Liver (tissue), 9 donors: Measurements from ENCODE around the gene PEMT. TPM values are rescaled to one million over a fixed set of nuclear protein-coding genes. Genes with fewer than 3 reads are reported as not detected.

ENCODE experiments used
- DNase-seq: peaks from one replicate; pipeline ENCODE4 v3.0.0-alpha.2; 2017; ENCODE audit warnings: low spot score
- H3K27ac ChIP-seq, 2 donors: one replicate each; pipeline ENCODE4 v1.7.0; 2013; ENCODE audit warnings: inconsistent platforms in 2 of 2, low read length in 2 of 2, control low read depth in 1 of 2, low read depth in 1 of 2, mild to moderate bottlenecking in 1 of 2
- H3K27me3 ChIP-seq, 4 donors: one replicate each; pipeline versions ENCODE4 v1.6.1 to v1.7.0; 2013; ENCODE audit warnings: low read length in 3 of 4, inconsistent platforms in 1 of 4, mild to moderate bottlenecking in 1 of 4, moderate library complexity in 1 of 4; ENCODE audit not compliant: control insufficient read depth in 4 of 4, insufficient read depth in 4 of 4
- H3K36me3 ChIP-seq, 4 donors: one replicate each; pipeline versions ENCODE4 v1.6.1 to v1.7.0; 2013; ENCODE audit warnings: low read length in 3 of 4, mild to moderate bottlenecking in 3 of 4, low read depth in 1 of 4, moderate library complexity in 1 of 4; ENCODE audit not compliant: control insufficient read depth in 4 of 4, insufficient read depth in 3 of 4
- H3K4me1 ChIP-seq, 4 donors: one replicate each; pipeline versions ENCODE4 v1.6.1 to v1.7.0; 2013; ENCODE audit warnings: low read length in 3 of 4, mild to moderate bottlenecking in 3 of 4, moderate library complexity in 1 of 4; ENCODE audit not compliant: control insufficient read depth in 4 of 4, insufficient read depth in 4 of 4
- H3K4me3 ChIP-seq, 3 donors: one replicate each; pipeline versions ENCODE4 v1.6.1 to v1.7.0; 2013; ENCODE audit warnings: low read length in 3 of 3, control low read depth in 1 of 3, low read depth in 1 of 3, mild to moderate bottlenecking in 1 of 3
- H3K9ac ChIP-seq, 2 donors: one replicate each; pipeline ENCODE4 v1.7.0; 2013; ENCODE audit warnings: low read length in 2 of 2, mild to moderate bottlenecking in 2 of 2, moderate library complexity in 2 of 2, control low read depth in 1 of 2, low read depth in 1 of 2
- H3K9me3 ChIP-seq, 4 donors: one replicate each; pipeline versions ENCODE4 v1.6.1 to v1.7.0; 2013; ENCODE audit warnings: low read length in 3 of 4; ENCODE audit not compliant: control insufficient read depth in 4 of 4
- HNF4A ChIP-seq, 2 donors: conservative IDR thresholded peaks; 2 replicates each; pipeline ENCODE4 v1.6.1; 2016; ENCODE audit warnings: antibody characterized with exemption in 2 of 2, mild to moderate bottlenecking in 2 of 2
- HNF4G ChIP-seq: IDR thresholded peaks from 2 replicates; pipeline ENCODE4 v1.6.1; 2016; ENCODE audit warnings: antibody characterized with exemption
- JUND ChIP-seq, 2 donors: IDR thresholded peaks; 2 replicates each; pipeline ENCODE4 v1.6.1; 2016; ENCODE audit warnings: antibody characterized with exemption in 2 of 2
- NR2F2 ChIP-seq: IDR thresholded peaks from 2 replicates; pipeline ENCODE4 v1.6.1; 2016; ENCODE audit warnings: antibody characterized with exemption
- RXRA ChIP-seq, 2 donors: IDR thresholded peaks; 2 replicates each; pipeline ENCODE4 v1.6.1; 2017 to 2018; ENCODE audit warnings: antibody characterized with exemption in 2 of 2, mild to moderate bottlenecking in 1 of 2
- SP1 ChIP-seq: IDR thresholded peaks from 2 replicates; pipeline ENCODE4 v1.6.1; 2018; ENCODE audit warnings: antibody characterized with exemption, mild to moderate bottlenecking
- YY1 ChIP-seq: IDR thresholded peaks from 2 replicates; pipeline ENCODE4 v1.6.1; 2016; ENCODE audit warnings: antibody characterized with exemption, mild to moderate bottlenecking
- ZBTB33 ChIP-seq: IDR thresholded peaks from 2 replicates; pipeline ENCODE4 v1.6.1; 2016; ENCODE audit warnings: antibody characterized with exemption
- WGBS: extraction: QIAGEN DNeasy Blood & Tissue Kit; methylation state at CpG from one replicate; pipeline ENCODE4 v1.1.7; 2013; 5-methylcytosine and 5-hydroxymethylcytosine counted together
- polyA plus RNA-seq, 2 donors: library from polyadenylated mRNA; stranded (reverse) in 1 of 2; unstranded in 1 of 2; fragments of 200-250 nt in 1 of 2; fragments of >200 nt in 1 of 2; fragmentation: Nextera tagmentation in 1 of 2; extraction: Ambion mirVana in 1 of 2; gene quantifications; one replicate each; pipeline versions ENCODE4 v1.2.1 to v1.2.3, GENCODE V29; 2013 to 2015
- total RNA-seq, 2 donors: library from RNA; depleted of rRNA; stranded (reverse); fragments of >200 nt; gene quantifications; one replicate each; pipeline ENCODE4 v1.2.3, GENCODE V29; 2014
- TF ChIP-seq, protein P1 (sequence below): IDR thresholded peaks from 2 replicates; pipeline ENCODE4 v1.6.1; 2016; ENCODE audit warnings: antibody characterized with exemption
- TF ChIP-seq, protein P2 (sequence below): IDR thresholded peaks from 2 replicates; pipeline ENCODE4 v1.6.1; 2016; ENCODE audit warnings: antibody characterized with exemption, mild to moderate bottlenecking
- TF ChIP-seq, protein P3 (sequence below): IDR thresholded peaks from 2 replicates; pipeline ENCODE4 v1.6.1; 2016; ENCODE audit warnings: antibody characterized with exemption
- donor health status: healthy.
- donor health status: healthy.
- donor health status: healthy.
- donor health status: healthy.
- donor health status: healthy.

The PEMT gene
- total and polyA plus RNA-seq, 4 donors, result 64.6 to 211 (median 184) TPM

DNA sequence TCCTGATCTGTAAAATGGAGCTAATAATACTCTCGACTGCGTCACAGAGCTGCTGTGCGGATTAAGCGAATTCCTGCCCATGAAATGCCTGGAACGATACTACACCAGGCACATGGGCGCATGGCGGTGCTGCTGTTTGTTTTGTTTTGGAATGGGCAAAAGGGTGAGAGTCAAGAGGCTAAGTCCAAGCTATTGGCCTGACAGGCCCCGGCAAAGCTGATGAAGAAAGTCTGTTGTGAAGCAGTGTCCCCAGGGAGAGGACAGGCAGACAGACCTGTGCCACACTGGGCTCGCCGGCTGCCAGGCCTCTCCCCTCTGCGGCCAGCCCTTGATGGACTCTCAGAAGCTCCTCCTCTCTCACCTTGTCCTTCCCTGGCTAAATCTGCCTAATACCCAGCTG is 64.0 kb downstream of the PEMT start (continued):
- TF ChIP-seq, protein P1, sequence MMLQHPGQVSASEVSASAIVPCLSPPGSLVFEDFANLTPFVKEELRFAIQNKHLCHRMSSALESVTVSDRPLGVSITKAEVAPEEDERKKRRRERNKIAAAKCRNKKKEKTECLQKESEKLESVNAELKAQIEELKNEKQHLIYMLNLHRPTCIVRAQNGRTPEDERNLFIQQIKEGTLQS, result peak; percentile 65
- TF ChIP-seq, protein P2, sequence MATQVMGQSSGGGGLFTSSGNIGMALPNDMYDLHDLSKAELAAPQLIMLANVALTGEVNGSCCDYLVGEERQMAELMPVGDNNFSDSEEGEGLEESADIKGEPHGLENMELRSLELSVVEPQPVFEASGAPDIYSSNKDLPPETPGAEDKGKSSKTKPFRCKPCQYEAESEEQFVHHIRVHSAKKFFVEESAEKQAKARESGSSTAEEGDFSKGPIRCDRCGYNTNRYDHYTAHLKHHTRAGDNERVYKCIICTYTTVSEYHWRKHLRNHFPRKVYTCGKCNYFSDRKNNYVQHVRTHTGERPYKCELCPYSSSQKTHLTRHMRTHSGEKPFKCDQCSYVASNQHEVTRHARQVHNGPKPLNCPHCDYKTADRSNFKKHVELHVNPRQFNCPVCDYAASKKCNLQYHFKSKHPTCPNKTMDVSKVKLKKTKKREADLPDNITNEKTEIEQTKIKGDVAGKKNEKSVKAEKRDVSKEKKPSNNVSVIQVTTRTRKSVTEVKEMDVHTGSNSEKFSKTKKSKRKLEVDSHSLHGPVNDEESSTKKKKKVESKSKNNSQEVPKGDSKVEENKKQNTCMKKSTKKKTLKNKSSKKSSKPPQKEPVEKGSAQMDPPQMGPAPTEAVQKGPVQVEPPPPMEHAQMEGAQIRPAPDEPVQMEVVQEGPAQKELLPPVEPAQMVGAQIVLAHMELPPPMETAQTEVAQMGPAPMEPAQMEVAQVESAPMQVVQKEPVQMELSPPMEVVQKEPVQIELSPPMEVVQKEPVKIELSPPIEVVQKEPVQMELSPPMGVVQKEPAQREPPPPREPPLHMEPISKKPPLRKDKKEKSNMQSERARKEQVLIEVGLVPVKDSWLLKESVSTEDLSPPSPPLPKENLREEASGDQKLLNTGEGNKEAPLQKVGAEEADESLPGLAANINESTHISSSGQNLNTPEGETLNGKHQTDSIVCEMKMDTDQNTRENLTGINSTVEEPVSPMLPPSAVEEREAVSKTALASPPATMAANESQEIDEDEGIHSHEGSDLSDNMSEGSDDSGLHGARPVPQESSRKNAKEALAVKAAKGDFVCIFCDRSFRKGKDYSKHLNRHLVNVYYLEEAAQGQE, result peak; percentile 84
- TF ChIP-seq HNF4G, result peak; percentile 91

GRCh38 chr17:17526369-17526768 is 65.1 kb downstream of the PEMT start:
- WGBS, result 36% methylated on average over 14 of the region's 14 CpGs
- H3K4me3 ChIP-seq, result no peak overlapping the region

DNA sequence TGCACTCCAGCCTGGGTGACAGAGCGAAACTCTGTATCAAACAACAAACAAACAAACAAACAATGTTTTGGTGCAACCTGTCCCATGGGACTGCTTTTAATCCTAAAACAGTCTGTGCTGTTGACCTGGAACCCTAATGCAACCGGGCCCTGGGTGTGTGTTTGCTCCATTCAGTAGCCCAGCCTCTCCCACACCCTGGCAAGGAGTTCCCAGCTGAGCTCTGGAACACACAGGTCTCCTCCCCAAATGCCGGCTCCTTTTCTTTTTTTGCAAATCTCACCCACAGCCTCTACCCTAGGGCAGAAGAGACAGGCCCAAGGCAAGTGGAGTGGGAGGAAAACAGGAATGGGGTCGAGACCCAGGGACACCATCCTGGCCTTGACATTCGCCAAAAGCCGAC is 65.6 kb downstream of the PEMT start:
- no peaks in the 10 kb centered on the region for H3K9me3 ChIP-seq
- H3K4me1 ChIP-seq, result peaks cover 18 to 66% (median 47%) of the 10 kb centered on the region in 4 donors
- H3K27me3 ChIP-seq, result no peaks in the 10 kb centered on the region
- no peak overlapping the region for H3K4me3 ChIP-seq
- no peak for DNase-seq
- peaks cover 0 to 9% (median 2%) of the 10 kb centered on the region in 4 donors for H3K36me3 ChIP-seq
- WGBS, result 46% methylated on average over 6 of the region's 6 CpGs
- peak overlapping the region; percentile 86 to 96 for H3K27ac ChIP-seq
- peak in 1 of 2 donors; percentile 37 for TF ChIP-seq HNF4A (conservative IDR thresholded peaks at IDR 0.05)
- TF ChIP-seq, protein P2, result no peak
- no peak for TF ChIP-seq ZBTB33
- TF ChIP-seq, protein P3, sequence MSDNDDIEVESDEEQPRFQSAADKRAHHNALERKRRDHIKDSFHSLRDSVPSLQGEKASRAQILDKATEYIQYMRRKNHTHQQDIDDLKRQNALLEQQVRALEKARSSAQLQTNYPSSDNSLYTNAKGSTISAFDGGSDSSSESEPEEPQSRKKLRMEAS, result no peak
- TF ChIP-seq SP1, result peak; percentile 55
- no peak for TF ChIP-seq YY1
- H3K9ac ChIP-seq, result peak overlapping the region in 1 of 2 donors; percentile 68

More at GRCh38 chr17:17526369-17526768, 65.1 kb downstream of the PEMT start:
- peaks cover 18 to 66% (median 47%) of the 10 kb centered on the region in 4 donors for H3K4me1 ChIP-seq
- H3K36me3 ChIP-seq, result peaks cover 0 to 5% (median under 1%) of the 10 kb centered on the region in 4 donors
- H3K27me3 ChIP-seq, result no peaks in the 10 kb centered on the region
- peak overlapping the region in 1 of 2 donors; percentile 68 for H3K9ac ChIP-seq
- no peaks in the 10 kb centered on the region for H3K9me3 ChIP-seq
- TF ChIP-seq RXRA (IDR thresholded peaks at IDR 0.05) (no peak), JUND (IDR thresholded peaks at IDR 0.05) (no peak), NR2F2 (no peak)
- peak overlapping the region; percentile 86 to 96 for H3K27ac ChIP-seq
- no peak for DNase-seq
